C4-2B (cell line): ENCODE data around the gene IL20RB.

Experiments
- CTCF ChIP-seq: fragments of 450-650 bp; conservative IDR thresholded peaks from 2 replicates; pipeline ENCODE4 v1.5.1; 2017; ENCODE audit warnings: mild to moderate bottlenecking
- ZFX ChIP-seq: fragments of 450-650 bp; IDR thresholded peaks from 2 replicates; pipeline ENCODE4 v1.6.1; 2017

DNA sequence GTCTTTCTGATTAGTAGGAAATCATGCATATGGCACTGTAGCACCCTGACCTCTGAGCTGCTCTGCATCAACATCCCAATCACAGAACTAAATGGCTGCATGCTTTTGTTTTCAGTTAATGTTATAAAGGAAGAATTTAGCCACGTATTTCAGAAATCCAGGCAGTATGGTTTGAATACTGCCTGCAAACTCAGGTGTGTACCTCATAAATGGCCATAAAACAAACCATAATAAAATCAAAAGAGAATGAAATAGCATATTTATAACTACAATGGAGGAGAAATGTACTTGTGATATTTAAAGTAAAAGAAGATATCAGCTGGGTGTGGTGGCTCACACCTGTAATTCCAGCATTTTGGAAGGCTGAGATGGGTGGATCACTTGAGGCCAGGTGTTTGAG lies 94.5 kb downstream of the IL20RB start:
- TF ChIP-seq CTCF (no peak), ZFX (no peak)
